ENCODE measurements around the gene USP11.

DNA sequence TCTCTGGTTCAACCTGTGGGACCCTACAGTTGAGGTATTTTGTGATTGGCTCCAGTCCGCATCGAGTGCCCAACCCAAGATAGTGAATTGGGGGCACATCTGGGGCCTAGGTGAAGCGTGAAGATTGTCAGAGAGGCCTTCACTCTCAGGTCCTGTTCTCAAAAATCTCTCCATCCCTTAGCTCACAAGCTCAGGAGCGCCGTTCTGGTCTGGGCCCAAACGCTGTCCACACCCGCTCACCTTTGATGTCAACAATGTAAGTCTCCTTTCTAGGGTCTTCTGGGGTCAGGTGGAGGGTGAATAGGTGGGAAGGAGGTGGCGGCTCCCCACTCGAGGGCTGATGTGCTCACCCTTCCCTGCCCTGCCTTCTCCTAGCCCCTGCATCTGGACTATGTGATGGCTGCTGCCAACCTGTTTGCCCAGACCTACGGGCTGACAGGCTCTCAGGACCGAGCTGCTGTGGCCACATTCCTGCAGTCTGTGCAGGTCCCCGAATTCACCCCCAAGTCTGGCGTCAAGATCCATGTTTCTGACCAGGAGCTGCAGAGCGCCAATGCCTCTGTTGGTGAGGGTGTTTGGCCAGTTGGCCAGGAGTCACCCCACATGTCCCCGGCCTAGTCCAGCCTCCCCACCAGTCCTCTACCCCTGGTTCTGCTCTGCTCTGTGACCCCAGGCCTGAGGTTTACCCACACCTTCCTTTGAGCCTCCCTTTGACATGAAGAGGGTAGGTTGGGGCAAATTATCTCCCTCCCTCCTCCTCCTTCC lies 22.0 kb upstream of the USP11 start:
- TF ChIP-seq, protein P1, sequence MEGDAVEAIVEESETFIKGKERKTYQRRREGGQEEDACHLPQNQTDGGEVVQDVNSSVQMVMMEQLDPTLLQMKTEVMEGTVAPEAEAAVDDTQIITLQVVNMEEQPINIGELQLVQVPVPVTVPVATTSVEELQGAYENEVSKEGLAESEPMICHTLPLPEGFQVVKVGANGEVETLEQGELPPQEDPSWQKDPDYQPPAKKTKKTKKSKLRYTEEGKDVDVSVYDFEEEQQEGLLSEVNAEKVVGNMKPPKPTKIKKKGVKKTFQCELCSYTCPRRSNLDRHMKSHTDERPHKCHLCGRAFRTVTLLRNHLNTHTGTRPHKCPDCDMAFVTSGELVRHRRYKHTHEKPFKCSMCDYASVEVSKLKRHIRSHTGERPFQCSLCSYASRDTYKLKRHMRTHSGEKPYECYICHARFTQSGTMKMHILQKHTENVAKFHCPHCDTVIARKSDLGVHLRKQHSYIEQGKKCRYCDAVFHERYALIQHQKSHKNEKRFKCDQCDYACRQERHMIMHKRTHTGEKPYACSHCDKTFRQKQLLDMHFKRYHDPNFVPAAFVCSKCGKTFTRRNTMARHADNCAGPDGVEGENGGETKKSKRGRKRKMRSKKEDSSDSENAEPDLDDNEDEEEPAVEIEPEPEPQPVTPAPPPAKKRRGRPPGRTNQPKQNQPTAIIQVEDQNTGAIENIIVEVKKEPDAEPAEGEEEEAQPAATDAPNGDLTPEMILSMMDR (conservative IDR thresholded peaks at IDR 0.05; ENCODE audit: low read depth, low read length) = no peak
- no peak for TF ChIP-seq EZH2 (IDR thresholded peaks at IDR 0.05; ENCODE audit: borderline replicate concordance, low read depth, low read length, poor library complexity, severe bottlenecking)

All from A673 (cell line).